Ishikawa (cell line): ENCODE data around the gene ESAM.

Experiments used
- CEBPB ChIP-seq: IDR thresholded peaks from 2 replicates; pipeline ENCODE4 v1.6.1; 2012
- CREB1 ChIP-seq: IDR thresholded peaks from 2 replicates; pipeline ENCODE4 v1.6.1; 2012; ENCODE audit warnings: low read depth
- FOXM1 ChIP-seq: IDR thresholded peaks from 2 replicates; pipeline ENCODE4 v1.6.1; 2012; ENCODE audit warnings: low read depth, borderline replicate concordance
- NFIC ChIP-seq: IDR thresholded peaks from 2 replicates; pipeline ENCODE4 v1.6.1; 2012
- RAD21 ChIP-seq: IDR thresholded peaks from 2 replicates; pipeline ENCODE4 v1.6.1; 2012; ENCODE audit warnings: low read depth
- TAF1 ChIP-seq: IDR thresholded peaks from 2 replicates; pipeline ENCODE4 v1.6.1; 2012; ENCODE audit warnings: low read depth, mild to moderate bottlenecking
- ZBTB7A ChIP-seq: IDR thresholded peaks from 2 replicates; pipeline ENCODE4 v1.6.1; 2012; ENCODE audit warnings: low read depth
- TF ChIP-seq, protein P1 (sequence below): IDR thresholded peaks from 2 replicates; pipeline ENCODE4 v1.6.1; 2012; ENCODE audit warnings: low read depth, mild to moderate bottlenecking
- TF ChIP-seq, protein P2 (sequence below): IDR thresholded peaks from 2 replicates; pipeline ENCODE4 v1.6.1; 2012

DNA sequence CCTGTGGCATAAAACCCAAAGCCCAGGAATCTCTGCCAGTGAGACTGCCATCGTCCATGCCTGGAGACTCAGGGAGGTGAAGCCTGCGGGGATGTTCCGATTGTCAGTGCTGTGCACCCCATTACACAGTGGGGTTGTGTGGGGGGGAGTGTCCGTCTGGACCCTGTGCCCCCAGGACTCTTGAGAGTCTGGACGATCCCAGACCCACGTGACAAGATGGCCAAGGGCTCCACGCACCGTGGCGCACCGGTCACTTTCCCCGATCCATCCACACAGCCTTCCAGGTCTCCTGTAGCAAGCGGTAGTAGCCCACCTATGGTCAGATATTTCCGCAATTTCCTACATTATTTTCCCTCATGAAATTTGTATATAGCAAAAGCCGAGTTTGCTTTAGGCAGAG lies 43.3 kb downstream of the ESAM start:
- TF ChIP-seq RAD21: no peak
- TF ChIP-seq TAF1: no peak
- TF ChIP-seq, protein P1, sequence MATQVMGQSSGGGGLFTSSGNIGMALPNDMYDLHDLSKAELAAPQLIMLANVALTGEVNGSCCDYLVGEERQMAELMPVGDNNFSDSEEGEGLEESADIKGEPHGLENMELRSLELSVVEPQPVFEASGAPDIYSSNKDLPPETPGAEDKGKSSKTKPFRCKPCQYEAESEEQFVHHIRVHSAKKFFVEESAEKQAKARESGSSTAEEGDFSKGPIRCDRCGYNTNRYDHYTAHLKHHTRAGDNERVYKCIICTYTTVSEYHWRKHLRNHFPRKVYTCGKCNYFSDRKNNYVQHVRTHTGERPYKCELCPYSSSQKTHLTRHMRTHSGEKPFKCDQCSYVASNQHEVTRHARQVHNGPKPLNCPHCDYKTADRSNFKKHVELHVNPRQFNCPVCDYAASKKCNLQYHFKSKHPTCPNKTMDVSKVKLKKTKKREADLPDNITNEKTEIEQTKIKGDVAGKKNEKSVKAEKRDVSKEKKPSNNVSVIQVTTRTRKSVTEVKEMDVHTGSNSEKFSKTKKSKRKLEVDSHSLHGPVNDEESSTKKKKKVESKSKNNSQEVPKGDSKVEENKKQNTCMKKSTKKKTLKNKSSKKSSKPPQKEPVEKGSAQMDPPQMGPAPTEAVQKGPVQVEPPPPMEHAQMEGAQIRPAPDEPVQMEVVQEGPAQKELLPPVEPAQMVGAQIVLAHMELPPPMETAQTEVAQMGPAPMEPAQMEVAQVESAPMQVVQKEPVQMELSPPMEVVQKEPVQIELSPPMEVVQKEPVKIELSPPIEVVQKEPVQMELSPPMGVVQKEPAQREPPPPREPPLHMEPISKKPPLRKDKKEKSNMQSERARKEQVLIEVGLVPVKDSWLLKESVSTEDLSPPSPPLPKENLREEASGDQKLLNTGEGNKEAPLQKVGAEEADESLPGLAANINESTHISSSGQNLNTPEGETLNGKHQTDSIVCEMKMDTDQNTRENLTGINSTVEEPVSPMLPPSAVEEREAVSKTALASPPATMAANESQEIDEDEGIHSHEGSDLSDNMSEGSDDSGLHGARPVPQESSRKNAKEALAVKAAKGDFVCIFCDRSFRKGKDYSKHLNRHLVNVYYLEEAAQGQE: no peak
- TF ChIP-seq NFIC: no peak
- TF ChIP-seq CEBPB: no peak
- TF ChIP-seq FOXM1: no peak
- TF ChIP-seq CREB1: no peak
- no peak for TF ChIP-seq ZBTB7A
- TF ChIP-seq, protein P2, sequence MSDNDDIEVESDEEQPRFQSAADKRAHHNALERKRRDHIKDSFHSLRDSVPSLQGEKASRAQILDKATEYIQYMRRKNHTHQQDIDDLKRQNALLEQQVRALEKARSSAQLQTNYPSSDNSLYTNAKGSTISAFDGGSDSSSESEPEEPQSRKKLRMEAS: no peak
